Measurements from ENCODE around the gene ZBTB22. TPM values are rescaled to one million over a fixed set of nuclear protein-coding genes. Genes with fewer than 3 reads are reported as not detected.
"Not testable (repeated sequence)": the region's sequence is repeated elsewhere in the genome, so short reads cannot be mapped to it uniquely, and the experiment has no call there.

Gene ZBTB22
- total RNA-seq, 1 experiment from 2014 or later = 11.6 TPM

DNA sequence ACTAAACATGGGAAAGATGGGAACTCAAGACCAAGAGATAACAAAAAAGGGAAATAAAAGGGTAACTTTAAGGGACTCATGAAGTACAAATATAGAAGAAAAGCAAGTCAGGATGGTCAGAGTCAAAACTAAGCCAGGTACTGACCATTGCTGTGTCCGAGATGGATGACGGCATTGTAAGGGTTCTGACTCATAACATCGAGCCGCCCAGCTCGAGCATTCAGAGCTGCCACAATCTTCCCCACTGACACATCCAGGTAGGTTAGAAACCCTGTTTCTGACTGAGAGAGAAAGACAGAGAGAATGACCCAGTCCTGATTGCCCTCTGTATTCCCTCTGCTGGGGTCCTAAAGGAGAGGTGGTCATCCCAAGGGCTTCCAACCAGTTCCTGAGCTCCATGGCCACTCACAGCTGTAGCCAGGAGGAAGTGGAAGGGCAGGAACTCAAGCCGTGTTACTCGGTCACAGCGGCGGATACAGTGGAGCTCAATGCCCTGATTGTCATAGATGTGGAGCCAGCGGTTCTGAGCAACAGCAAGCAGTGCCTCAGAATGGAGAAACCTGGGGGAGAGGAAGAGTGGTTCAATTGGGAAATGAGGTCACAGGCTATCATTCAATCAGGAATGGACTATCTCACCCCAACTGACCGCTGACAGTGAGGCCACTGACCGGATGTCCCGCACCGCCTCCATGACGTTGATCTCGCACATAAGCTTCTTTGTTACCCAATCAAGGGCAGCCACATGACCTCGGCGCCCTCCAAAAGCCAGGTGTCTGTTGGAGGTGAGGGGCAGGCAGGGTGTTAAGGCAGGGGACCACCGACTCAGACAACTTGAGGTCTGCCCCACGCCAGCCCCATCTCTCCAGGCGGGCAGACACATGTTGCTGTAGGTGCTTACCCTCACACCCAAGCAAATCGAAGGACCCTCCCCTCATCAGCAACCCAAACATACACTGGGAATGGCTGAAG lies 30.3 kb downstream of the ZBTB22 start:
- Histone ChIP-seq H3K27me3 (ENCODE audit: control insufficient read depth, insufficient read depth, low read length) (no peaks in the 10 kb centered on the region), H3K4me3 (ENCODE audit: insufficient read depth, low read depth, low read length) (no peak overlapping the region), H3K36me3 (replicated peaks; ENCODE audit: control insufficient read depth, insufficient read depth, low read length) (peaks cover 26% of the 10 kb centered on the region)
- DNase-seq = no peak

DNA sequence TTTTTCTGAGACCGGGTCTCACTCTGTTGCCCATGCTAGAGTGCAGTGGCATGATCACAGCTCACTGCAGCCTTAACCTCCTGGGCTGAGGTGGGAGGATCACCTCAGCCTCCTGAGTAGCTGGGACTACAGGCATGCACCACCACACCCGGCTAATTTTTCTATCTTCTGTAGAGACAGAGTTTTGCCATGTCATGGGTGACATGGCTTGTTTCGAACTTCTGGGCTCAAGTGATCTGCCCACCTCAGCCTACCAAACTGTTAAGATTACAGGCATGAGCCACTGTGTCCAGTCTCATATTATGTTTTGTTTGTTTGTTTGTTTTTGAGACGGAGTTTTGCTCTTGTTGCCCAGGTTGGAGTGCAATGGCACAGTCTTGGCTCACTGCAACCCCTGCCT lies 32.3 kb downstream of the ZBTB22 start:
- peaks cover 17% of the 10 kb centered on the region for H3K36me3 ChIP-seq (replicated peaks; ENCODE audit: control insufficient read depth, insufficient read depth, low read length)
- not testable (repeated sequence) for DNase-seq; H3K4me3 ChIP-seq (ENCODE audit: insufficient read depth, low read depth, low read length); H3K27me3 ChIP-seq (ENCODE audit: control insufficient read depth, insufficient read depth, low read length)

DNA sequence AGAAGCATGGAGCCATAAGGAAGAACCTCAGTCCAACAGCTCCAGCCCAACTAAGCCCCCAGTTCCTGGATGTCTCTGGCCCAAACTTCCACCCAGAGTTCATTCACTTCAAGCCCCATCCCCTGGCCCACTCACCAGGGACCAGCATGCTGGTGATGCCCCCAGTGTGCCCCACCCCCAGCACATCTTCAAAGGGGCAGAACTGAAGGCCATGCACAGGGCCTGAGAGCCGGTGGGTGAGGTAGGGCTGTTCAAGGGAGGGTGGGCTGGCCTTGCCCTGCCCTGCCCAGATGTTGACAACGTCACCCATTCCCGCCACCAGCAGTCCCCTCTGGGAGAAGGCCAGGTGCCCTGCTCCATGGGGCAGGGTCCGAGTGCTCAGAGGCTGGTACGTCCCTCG lies 37.0 kb downstream of the ZBTB22 start:
- peaks cover 15% of the 10 kb centered on the region for H3K36me3 ChIP-seq (replicated peaks; ENCODE audit: control insufficient read depth, insufficient read depth, low read length)
- no peak overlapping the region for H3K4me3 ChIP-seq (ENCODE audit: insufficient read depth, low read depth, low read length)
- no peaks in the 10 kb centered on the region for H3K27me3 ChIP-seq (ENCODE audit: control insufficient read depth, insufficient read depth, low read length)
- peak; percentile 30 for DNase-seq

DNA sequence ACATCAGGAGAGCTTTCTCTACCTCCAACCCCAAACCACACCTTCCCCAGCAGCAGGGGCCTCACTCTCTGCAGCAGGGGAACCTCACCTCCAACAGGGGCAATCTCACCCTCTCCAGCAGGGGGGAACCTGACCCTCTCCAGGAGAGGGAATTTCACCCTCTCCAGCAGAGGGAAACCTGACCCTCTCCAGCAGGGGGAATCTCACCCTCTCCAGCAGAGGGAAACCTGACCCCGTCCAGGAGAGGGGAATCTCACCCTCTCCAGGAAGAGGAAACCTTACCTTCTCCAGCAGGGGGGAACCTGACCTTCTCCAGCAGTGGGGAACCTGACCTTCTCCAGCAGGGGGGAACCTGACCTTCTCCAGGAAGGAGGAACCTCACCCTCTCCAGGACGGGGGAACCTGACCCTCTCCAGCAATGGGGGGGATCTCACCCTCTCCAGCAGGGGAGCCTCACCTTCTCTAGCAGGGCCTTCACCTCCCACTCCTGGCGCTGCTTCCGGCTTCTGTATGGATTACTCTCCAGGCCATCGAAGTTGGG lies 37.5 kb downstream of the ZBTB22 start:
- no peak overlapping the region for H3K4me3 ChIP-seq (ENCODE audit: insufficient read depth, low read depth, low read length)
- DNase-seq = peak; percentile 85
- H3K36me3 ChIP-seq (replicated peaks; ENCODE audit: control insufficient read depth, insufficient read depth, low read length) = peaks cover 19% of the 10 kb centered on the region
- no peaks in the 10 kb centered on the region for H3K27me3 ChIP-seq (ENCODE audit: control insufficient read depth, insufficient read depth, low read length)

DNA sequence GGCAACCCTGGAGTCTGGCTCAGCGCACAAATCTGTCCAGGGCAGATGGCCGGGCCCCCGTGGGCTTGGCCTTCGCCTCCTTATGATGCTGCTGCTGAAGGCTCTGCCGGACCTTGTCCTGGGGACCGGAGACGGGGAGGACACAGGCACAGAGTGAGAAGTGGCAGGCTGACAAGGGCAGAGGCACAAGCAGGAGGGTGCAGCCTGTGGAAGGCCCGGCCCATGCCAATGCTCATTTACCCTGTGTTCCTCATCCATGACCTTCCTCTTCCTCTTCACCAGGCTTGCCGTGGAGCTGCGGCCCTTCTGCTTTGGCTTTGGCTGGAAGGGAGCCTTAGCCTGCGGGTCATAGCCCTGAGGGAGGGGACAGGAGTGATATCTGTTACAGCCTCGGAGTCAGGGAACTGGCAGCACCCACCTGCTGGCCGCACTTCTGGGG lies 38.3 kb downstream of the ZBTB22 start:
- peak; percentile 31 for DNase-seq
- Histone ChIP-seq H3K36me3 (replicated peaks; ENCODE audit: control insufficient read depth, insufficient read depth, low read length) (peaks cover 26% of the 10 kb centered on the region), H3K4me3 (ENCODE audit: insufficient read depth, low read depth, low read length) (no peak overlapping the region), H3K27me3 (ENCODE audit: control insufficient read depth, insufficient read depth, low read length) (no peaks in the 10 kb centered on the region)

DNA sequence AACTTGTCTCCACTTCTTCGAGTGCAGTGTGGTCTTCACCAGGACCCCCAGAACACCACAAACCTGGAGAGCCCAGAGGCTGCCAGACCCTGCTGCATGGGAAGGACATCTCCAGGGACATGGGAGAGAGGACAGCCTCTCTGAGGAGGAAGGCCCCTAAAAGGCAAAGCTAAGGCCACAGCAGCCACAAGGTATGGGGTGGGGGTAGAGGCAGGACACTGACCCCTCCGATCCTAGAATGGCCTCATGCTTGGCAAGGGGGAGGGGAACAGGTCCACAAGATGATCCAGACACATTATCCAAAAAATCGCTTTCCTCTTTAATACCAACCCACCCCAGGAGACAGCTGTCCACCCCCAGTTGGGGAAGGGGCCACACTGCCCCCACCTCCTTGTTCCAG lies 38.7 kb downstream of the ZBTB22 start:
- no peak overlapping the region for H3K4me3 ChIP-seq (ENCODE audit: insufficient read depth, low read depth, low read length)
- peaks cover 30% of the 10 kb centered on the region for H3K36me3 ChIP-seq (replicated peaks; ENCODE audit: control insufficient read depth, insufficient read depth, low read length)
- peak; percentile 40 for DNase-seq
- H3K27me3 ChIP-seq (ENCODE audit: control insufficient read depth, insufficient read depth, low read length) = no peaks in the 10 kb centered on the region

DNA sequence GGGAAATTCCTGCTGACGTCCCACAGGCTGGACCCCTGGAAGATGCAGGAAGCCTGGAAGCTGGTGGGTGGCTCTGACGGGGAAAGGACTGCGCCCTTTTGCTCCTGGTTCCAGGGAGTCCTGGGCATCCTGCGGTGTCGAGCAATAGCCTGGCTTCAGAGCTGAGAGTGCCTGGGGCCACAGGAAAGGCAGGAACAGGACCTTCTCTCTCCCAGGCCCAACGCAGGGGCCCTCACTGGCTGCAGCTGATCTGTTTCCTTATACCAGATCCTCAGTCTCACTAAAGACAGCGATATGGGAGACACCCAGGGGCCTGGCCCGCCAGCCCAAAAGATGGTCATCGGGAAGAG lies 39.2 kb downstream of the ZBTB22 start:
- peak overlapping the region; percentile 72; the same call in 1 of the 2 replicates for H3K4me3 ChIP-seq (ENCODE audit: insufficient read depth, low read depth, low read length)
- no peak for DNase-seq
- no peaks in the 10 kb centered on the region for H3K27me3 ChIP-seq (ENCODE audit: control insufficient read depth, insufficient read depth, low read length)
- H3K36me3 ChIP-seq (replicated peaks; ENCODE audit: control insufficient read depth, insufficient read depth, low read length) = peaks cover 31% of the 10 kb centered on the region

DNA sequence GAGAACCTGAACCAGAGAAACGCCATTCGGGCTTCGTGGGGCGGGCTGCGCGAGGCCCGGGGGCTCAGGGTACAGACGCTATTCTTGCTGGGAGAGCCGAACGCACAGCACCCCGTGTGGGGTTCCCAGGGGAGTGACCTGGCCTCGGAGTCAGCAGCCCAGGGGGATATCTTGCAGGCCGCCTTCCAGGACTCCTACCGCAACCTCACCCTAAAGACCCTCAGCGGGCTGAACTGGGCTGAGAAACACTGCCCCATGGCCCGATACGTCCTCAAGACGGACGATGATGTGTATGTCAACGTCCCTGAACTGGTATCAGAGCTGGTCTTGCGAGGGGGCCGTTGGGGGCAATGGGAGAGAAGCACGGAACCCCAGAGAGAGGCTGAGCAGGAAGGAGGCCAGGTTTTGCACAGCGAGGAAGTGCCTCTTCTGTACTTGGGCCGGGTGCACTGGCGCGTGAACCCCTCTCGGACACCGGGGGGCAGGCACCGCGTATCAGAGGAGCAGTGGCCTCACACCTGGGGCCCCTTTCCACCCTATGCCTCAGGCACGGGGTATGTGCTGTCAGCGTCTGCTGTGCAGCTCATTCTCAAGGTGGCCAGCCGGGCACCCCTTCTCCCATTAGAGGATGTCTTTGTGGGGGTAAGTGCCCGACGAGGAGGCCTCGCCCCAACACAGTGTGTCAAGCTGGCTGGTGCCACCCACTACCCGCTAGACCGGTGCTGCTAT lies 39.7 kb downstream of the ZBTB22 start:
- Histone ChIP-seq H3K4me3 (ENCODE audit: insufficient read depth, low read depth, low read length) (peak overlapping the region; percentile 72), H3K27me3 (ENCODE audit: control insufficient read depth, insufficient read depth, low read length) (no peaks in the 10 kb centered on the region), H3K36me3 (replicated peaks; ENCODE audit: control insufficient read depth, insufficient read depth, low read length) (peaks cover 37% of the 10 kb centered on the region)
- DNase-seq = peak; percentile 82

DNA sequence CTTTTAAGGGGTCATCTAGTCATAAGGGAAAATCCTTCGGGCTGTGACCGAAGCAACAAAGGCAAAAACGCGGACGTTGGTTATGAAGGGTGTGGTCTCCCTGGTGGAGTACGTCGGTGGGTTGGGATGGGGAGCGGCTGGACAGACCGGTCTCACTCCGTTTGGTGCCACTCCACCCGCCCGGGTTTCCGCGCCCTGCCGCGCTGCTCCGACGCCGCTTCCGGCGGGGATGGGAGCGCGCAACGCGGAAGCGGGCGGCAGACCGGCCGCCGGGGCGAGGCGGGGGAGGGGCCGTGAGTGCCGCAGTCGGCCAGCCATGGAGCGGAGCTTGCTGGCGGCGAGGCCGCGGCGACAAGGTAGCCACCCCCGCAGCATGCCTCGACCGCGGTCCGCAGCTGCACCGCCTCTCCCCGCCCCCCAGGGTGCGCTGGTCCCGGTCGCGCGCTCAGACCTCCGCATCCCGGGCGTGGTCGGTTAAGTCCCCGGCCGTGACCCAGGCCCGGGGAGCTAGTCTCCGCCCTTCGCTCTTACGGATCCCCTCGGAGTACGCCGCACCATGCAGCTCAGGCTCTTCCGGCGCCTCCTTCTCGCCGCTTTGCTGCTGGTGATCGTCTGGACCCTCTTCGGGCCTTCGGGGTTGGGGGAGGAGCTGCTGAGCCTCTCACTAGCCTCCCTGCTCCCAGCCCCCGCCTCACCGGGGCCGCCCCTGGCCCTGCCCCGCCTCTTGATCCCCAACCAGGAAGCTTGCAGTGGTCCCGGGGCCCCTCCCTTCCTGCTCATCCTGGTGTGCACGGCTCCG lies 40.5 kb downstream of the ZBTB22 start, which contains the start of gene B3GALT4:
B3GALT4 (plus strand) TSS at position 260 of the 799 bp plus-strand sequence; CDS start at position 557, 297 bp downstream.
- peaks cover 40% of the 10 kb centered on the region for H3K36me3 ChIP-seq (replicated peaks; ENCODE audit: control insufficient read depth, insufficient read depth, low read length)
- H3K27me3 ChIP-seq (ENCODE audit: control insufficient read depth, insufficient read depth, low read length) = no peaks in the 10 kb centered on the region
- peak within 1 kb of the TSS; percentile 72 for H3K4me3 ChIP-seq (ENCODE audit: insufficient read depth, low read depth, low read length)
- peak; percentile 98 for DNase-seq

DNA sequence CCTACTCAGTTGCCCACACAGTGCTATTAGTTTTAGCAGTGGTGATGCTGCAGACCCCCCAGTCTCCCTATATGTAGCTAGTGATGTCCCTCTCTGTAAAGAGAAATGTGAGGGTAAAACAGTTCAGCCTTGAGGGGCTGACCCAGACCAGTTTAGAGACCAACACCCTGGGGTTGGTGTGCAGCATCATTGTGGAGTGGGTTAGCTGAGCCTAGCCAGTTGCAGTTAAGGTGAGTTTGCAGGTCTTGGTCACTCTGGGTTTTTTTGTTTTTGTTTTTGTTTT lies 41.0 kb downstream of the ZBTB22 start:
- H3K4me3 ChIP-seq (ENCODE audit: insufficient read depth, low read depth, low read length) = peak overlapping the region; percentile 72
- peaks cover 40% of the 10 kb centered on the region for H3K36me3 ChIP-seq (replicated peaks; ENCODE audit: control insufficient read depth, insufficient read depth, low read length)
- no peaks in the 10 kb centered on the region for H3K27me3 ChIP-seq (ENCODE audit: control insufficient read depth, insufficient read depth, low read length)
- DNase-seq = peak; percentile 61

DNA sequence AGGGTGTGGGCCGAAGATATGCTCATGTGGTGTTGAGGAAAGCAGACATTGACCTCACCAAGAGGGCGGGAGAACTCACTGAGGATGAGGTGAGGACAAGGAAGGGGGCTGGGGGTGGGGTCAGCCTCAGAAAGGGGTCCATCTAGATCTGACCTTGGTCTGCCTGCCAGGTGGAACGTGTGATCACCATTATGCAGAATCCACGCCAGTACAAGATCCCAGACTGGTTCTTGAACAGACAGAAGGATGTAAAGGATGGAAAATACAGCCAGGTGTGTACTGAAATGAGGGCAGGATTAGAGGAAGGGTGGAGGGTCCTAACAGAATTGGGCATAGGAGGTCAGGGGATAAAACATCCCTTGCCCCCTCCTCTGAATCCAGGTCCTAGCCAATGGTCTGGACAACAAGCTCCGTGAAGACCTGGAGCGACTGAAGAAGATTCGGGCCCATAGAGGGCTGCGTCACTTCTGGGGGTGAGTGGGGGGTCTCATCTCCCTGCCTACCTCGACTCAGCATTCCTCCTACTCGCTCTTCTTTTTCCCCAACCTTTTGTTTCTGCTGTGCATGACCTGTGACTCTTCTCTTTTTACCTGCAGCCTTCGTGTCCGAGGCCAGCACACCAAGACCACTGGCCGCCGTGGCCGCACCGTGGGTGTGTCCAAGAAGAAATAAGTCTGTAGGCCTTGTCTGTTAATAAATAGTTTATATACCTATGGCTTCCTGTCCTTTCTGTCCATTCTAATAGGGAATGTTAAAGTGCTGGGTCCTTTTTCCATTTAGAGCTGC lies 41.6 kb downstream of the ZBTB22 start:
- H3K27me3 ChIP-seq (ENCODE audit: control insufficient read depth, insufficient read depth, low read length) = not testable (repeated sequence)
- H3K36me3 ChIP-seq (replicated peaks; ENCODE audit: control insufficient read depth, insufficient read depth, low read length) = peaks cover 40% of the 10 kb centered on the region
- DNase-seq = peak; percentile 49
- H3K4me3 ChIP-seq (ENCODE audit: insufficient read depth, low read depth, low read length) = peak overlapping the region; percentile 72

DNA sequence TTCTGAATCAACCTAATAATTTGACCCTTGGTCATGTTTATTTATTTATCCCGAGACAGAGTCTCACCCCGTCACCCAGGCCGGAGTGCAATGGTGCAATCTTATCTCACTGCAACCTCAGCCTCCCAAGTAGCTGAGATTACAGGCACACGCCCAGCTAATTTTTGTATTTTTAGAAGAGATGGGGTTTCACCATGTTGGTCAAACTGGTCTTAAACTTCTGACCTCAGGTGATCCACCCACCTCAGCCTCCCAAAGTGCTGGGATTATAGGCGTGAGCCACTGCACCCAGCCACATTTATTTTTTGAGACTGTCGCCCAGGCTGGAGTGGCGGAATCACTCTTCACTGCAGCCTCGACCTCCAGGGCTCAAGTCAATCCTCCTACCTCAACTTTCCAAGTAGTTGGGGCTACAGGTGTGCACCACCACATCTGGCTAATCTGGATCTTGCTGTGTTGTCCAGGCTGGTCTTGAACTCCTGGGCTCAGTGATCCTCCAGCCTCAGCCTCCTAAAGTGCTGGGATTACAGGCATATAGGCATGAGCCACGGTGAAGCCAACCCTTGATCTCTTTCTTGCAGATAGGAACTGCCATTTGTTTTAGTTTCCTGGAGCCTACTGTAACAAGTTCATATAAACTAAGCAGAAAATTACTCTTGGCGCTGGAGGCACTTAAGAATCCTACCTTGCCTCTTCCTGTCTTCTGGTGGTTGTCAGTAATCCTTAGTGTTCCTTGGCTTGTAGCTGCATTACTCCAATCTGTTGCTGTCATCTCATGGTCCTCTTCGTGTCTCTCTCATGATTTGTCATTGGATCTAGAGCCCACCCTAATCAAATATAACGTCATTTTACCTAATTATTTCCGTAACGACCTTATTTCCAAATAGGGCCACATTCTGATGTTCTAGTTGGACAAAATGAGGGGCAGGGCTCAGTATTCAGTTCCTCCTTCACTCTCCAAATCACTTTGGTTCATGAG lies 43.3 kb downstream of the ZBTB22 start:
- Histone ChIP-seq H3K27me3 (ENCODE audit: control insufficient read depth, insufficient read depth, low read length) (no peaks in the 10 kb centered on the region), H3K4me3 (ENCODE audit: insufficient read depth, low read depth, low read length) (peak overlapping the region; percentile 97; the same call in 1 of the 2 replicates), H3K36me3 (replicated peaks; ENCODE audit: control insufficient read depth, insufficient read depth, low read length) (peaks cover 40% of the 10 kb centered on the region)
- no peak for DNase-seq
